PC-3 (cell line): ENCODE data around the gene OR10H2. TPM values are rescaled to one million over a fixed set of nuclear protein-coding genes. Genes with fewer than 3 reads are reported as not detected.
"Not testable (repeated sequence)": the region's sequence is repeated elsewhere in the genome, so short reads cannot be mapped to it uniquely, and the experiment has no call there.

ENCODE experiments used
- ATAC-seq: fragments of 200-7000 bp; cut with Tn5 transposase; 2 replicates; pipeline ENCODE4 v1.9.1; 2020; ENCODE audit warnings: mild to moderate bottlenecking, moderate library complexity
- Bru-seq: library from RNA; stranded (reverse); fragments of 400-500 nt; gene quantifications from one replicate; lab custom pipeline; 2021; lab: Mats Ljungman, UMichigan
- BruChase-seq, 2 experiments: library from RNA; stranded (reverse); fragments of 400-500 nt; gene quantifications; one replicate each; lab custom pipeline; 2021; lab: Mats Ljungman, UMichigan
- BruUV-seq: library from RNA; stranded (reverse); fragments of 400-500 nt; replicated peaks from 2 replicates; lab custom pipeline; 2021; lab: Mats Ljungman, UMichigan
- CTCF ChIA-PET: fragments of 300-600 bp; sonication (Branson Sonifier 250); formaldehyde crosslinking; loops from one replicate; lab custom pipeline; 2022; ENCODE audit warnings: antibody characterized with exemption; lab: Charles Lee
- POLR2A ChIA-PET: fragments of 300-600 bp; sonication (Branson Sonifier 250); formaldehyde crosslinking; loops from one replicate; lab custom pipeline; 2022; ENCODE audit warnings: antibody characterized with exemption; ENCODE audit not compliant: unreplicated experiment; lab: Charles Lee
- DNase-seq: peaks from one replicate; pipeline ENCODE4 v3.0.0-alpha.2; 2015
- H2AFZ ChIP-seq: fragments of 300-600 bp; sonication (generic); 2 replicates; pipeline ENCODE4 v1.6.0; 2016; ENCODE audit warnings: antibody characterized with exemption, low read length
- H3F3A ChIP-seq: fragments of 300-600 bp; sonication (generic); one replicate; pipeline ENCODE4 v1.6.0; 2017; ENCODE audit warnings: antibody characterized with exemption, low read length, control low read depth, mild to moderate bottlenecking; ENCODE audit not compliant: unreplicated experiment
- H3K27ac ChIP-seq: fragments of 300-600 bp; sonication (generic); 2 replicates; pipeline ENCODE4 v1.5.1; 2016; ENCODE audit warnings: mild to moderate bottlenecking, low read length
- H3K27me3 ChIP-seq: fragments of 300-600 bp; sonication (generic); 2 replicates; pipeline ENCODE4 v1.6.1; 2016; ENCODE audit warnings: low read length, mixed read lengths
- H3K36me3 ChIP-seq: fragments of 300-600 bp; sonication (generic); 2 replicates; pipeline ENCODE4 v1.6.1; 2016; ENCODE audit warnings: low read depth, mixed run types, low read length, mixed read lengths
- H3K4me1 ChIP-seq: fragments of 300-600 bp; sonication (generic); 2 replicates; pipeline ENCODE4 v1.5.1; 2016; ENCODE audit warnings: low read length; ENCODE audit not compliant: insufficient read depth
- H3K4me2 ChIP-seq: fragments of 300-600 bp; sonication (generic); 2 replicates; pipeline ENCODE4 v1.6.0; 2016; ENCODE audit warnings: low read length
- H3K4me3 ChIP-seq: fragments of 300-600 bp; sonication (generic); 2 replicates; pipeline ENCODE4 v1.5.1; 2016; ENCODE audit warnings: mild to moderate bottlenecking, low read length, mixed read lengths
- H3K79me2 ChIP-seq: fragments of 300-600 bp; sonication (generic); 2 replicates; pipeline ENCODE4 v1.6.1; 2017; ENCODE audit warnings: low read length, mixed read lengths
- H3K9ac ChIP-seq: fragments of 300-600 bp; sonication (generic); 2 replicates; pipeline ENCODE4 v1.6.0; 2016; ENCODE audit warnings: mild to moderate bottlenecking, low read length
- H3K9me2 ChIP-seq: fragments of 300-600 bp; sonication (generic); replicated peaks from 2 replicates; pipeline ENCODE4 v1.6.1; 2016; ENCODE audit warnings: mixed run types, low read length, mixed read lengths
- H3K9me3 ChIP-seq: fragments of 300-600 bp; sonication (generic); 2 replicates; pipeline ENCODE4 v1.6.1; 2016; ENCODE audit warnings: low read length, mixed read lengths
- H4K20me1 ChIP-seq: fragments of 300-600 bp; sonication (generic); 2 replicates; pipeline ENCODE4 v1.6.1; 2016; ENCODE audit warnings: low read length, mixed read lengths
- EZH2 ChIP-seq: fragments of 300-600 bp; sonication (generic); IDR thresholded peaks from one replicate; pipeline ENCODE4 v1.6.1; 2017; ENCODE audit warnings: antibody characterized with exemption, mild to moderate bottlenecking, low read length; ENCODE audit not compliant: unreplicated experiment
- EZH2phosphoT487 ChIP-seq: fragments of 300-600 bp; sonication (generic); IDR thresholded peaks from 2 replicates; pipeline ENCODE4 v1.6.1; 2018; ENCODE audit warnings: mild to moderate bottlenecking, antibody characterized with exemption, low read length, borderline replicate concordance
- intact Hi-C: fragments of 100-400 bp; cut with micrococcal nuclease; formaldehyde crosslinking; loops from 2 replicates; pipeline ENCODE4 v1.9.0; 2023
- long read RNA-seq: library from polyadenylated mRNA; unstranded; transcript quantifications from one replicate; pipeline ENCODE4 v2.0.0, GENCODE V29; 2021; ENCODE audit not compliant: unreplicated experiment
- total RNA-seq: library from RNA; depleted of rRNA; stranded (reverse); fragments of >200 nt; gene quantifications from 2 replicates; pipeline ENCODE4 v1.2.3, GENCODE V29; 2014; rRNA removed
- TF ChIP-seq, protein P1 (sequence below): fragments of 300-600 bp; sonication (generic); conservative IDR thresholded peaks from 2 replicates; pipeline ENCODE4 v1.5.1; 2017; ENCODE audit warnings: antibody characterized with exemption, low read depth, mild to moderate bottlenecking, low read length

Gene OR10H2
- total RNA-seq (not detected in 2 replicates), Bru-seq, nascent RNA (not detected), BruChase-seq, experiment 1, labeled RNA remaining after a 6-hour chase (not detected), BruChase-seq, experiment 2, labeled RNA remaining after a 2-hour chase (not detected)
- long read RNA-seq = 0 reads

DNA sequence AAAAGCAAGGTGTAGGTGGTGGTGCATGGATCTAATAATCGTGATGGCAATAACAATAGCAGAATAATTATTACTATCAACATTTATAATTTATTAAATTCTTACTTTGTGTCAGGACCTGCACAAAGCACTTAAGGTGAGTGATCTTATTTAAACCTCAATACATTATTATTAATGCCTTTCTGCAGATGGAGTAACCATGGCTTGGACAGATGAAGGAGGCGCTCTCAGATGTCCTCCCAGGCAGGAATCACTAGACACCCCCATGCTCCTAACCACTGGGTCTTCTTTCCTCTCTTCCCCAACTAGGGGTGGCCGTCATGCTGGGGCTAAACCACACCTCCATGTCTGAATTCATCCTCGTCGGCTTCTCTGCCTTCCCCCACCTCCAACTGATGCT is at the start of gene OR10H2:
OR10H2 (plus strand) TSS at position 301 of the 400 bp plus-strand sequence; CDS start at position 321, 20 bp downstream.
- Histone ChIP-seq H3K4me2 (no peak within 1 kb of the TSS), H3K4me1 (no peaks in the 10 kb centered on the region), H3K27ac (no peak within 1 kb of the TSS), H3K4me3 (no peak within 1 kb of the TSS), H2AFZ (no peak within 1 kb of the TSS), H3K9me2 (no peaks in the 10 kb centered on the region), H3K9ac (no peak within 1 kb of the TSS), H3K9me3 (no peaks in the 10 kb centered on the region), H3K27me3 (peaks cover 16% of the 10 kb centered on the region), H3K79me2 (no peaks in the 10 kb centered on the region), H3K36me3 (no peaks in the 10 kb centered on the region), H3F3A (no peaks in the 10 kb centered on the region), H4K20me1 (no peaks in the 10 kb centered on the region)
- ChIA-PET POLR2A (no interaction called here), CTCF (no interaction called here)
- ATAC-seq (no peak), DNase-seq (no peak)
- intact Hi-C loops = no loop called here
- no TSS peak for BruUV-seq
- TF ChIP-seq, protein P1, sequence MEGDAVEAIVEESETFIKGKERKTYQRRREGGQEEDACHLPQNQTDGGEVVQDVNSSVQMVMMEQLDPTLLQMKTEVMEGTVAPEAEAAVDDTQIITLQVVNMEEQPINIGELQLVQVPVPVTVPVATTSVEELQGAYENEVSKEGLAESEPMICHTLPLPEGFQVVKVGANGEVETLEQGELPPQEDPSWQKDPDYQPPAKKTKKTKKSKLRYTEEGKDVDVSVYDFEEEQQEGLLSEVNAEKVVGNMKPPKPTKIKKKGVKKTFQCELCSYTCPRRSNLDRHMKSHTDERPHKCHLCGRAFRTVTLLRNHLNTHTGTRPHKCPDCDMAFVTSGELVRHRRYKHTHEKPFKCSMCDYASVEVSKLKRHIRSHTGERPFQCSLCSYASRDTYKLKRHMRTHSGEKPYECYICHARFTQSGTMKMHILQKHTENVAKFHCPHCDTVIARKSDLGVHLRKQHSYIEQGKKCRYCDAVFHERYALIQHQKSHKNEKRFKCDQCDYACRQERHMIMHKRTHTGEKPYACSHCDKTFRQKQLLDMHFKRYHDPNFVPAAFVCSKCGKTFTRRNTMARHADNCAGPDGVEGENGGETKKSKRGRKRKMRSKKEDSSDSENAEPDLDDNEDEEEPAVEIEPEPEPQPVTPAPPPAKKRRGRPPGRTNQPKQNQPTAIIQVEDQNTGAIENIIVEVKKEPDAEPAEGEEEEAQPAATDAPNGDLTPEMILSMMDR = no peak
- no peak for TF ChIP-seq EZH2

DNA sequence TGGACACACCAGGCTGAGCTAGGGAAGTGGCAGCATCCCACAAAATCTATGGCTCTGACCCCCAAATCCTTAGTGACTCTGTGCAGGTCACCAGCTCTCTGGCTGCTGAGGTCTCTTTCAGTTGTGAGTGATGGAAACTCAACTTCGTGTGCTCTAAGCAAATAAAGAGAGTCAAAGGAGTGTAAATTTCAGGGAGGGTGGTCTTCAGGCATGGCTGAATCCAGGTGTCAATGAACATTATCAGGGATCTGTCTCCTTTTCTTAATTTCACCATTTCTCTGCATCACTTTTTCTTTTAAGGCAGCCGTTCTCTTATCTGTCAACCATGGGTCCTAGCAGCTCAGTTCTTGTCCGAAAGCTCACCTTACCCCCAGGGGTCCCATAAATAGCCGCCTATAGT is 48.7 kb upstream of the OR10H2 start:
- Histone ChIP-seq H3F3A (no peaks in the 10 kb centered on the region), H3K9me2 (no peaks in the 10 kb centered on the region), H3K9me3 (no peaks in the 10 kb centered on the region), H3K79me2 (no peaks in the 10 kb centered on the region), H3K4me3 (no peak overlapping the region), H2AFZ (no peak overlapping the region), H3K4me2 (no peak overlapping the region), H3K4me1 (no peaks in the 10 kb centered on the region), H3K27me3 (no peaks in the 10 kb centered on the region; the same call in 1 of the 2 replicates), H3K36me3 (no peaks in the 10 kb centered on the region), H3K9ac (no peak overlapping the region), H3K27ac (no peak overlapping the region), H4K20me1 (no peaks in the 10 kb centered on the region)
- TF ChIP-seq EZH2phosphoT487 (no peak), EZH2 (no peak)
- TF ChIP-seq, protein P1 = no peak
- intact Hi-C loops = no loop called here
- ChIA-PET CTCF (no interaction called here), POLR2A (no interaction called here)
- ATAC-seq (no peak), DNase-seq (no peak)
- no TSS peak for BruUV-seq

DNA sequence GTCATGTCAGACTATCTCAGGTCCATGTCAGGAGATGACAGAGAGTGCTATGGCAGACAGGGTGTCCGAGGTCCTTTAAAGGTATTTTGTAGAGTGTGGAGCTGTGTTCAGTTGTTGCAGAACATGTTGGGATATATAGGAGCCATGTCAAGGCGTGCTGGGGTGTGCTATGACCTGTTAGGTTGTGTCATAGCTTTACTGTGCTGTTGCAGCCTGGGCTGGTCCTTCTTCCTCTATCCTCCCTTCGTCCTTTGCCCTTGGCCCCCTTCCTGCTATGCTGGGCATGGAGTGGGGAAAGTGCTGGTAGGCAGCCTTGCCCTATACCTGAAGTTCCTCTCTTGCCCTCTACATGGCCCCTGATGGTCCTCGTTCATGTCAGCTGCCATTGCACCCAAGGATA is 48.0 kb upstream of the OR10H2 start:
- H3K36me3 ChIP-seq, H3K9ac ChIP-seq, H2AFZ ChIP-seq, H3K4me2 ChIP-seq, H3K9me2 ChIP-seq, H4K20me1 ChIP-seq, H3K79me2 ChIP-seq, POLR2A ChIA-PET, BruUV-seq, H3K4me1 ChIP-seq, H3K4me3 ChIP-seq, H3F3A ChIP-seq, intact Hi-C loops, H3K9me3 ChIP-seq, H3K27ac ChIP-seq, ATAC-seq, DNase-seq, H3K27me3 ChIP-seq, CTCF ChIA-PET: not testable (repeated sequence)
